Type B pancreatic cell (in vitro differentiated cells): ENCODE measurements around the gene OR2AG2. TPM values are rescaled to one million over a fixed set of nuclear protein-coding genes. Genes with fewer than 3 reads are reported as not detected.

Source experiments
- DNase-seq: peaks from one replicate; pipeline ENCODE4 v3.0.0; 2021; ENCODE audit warnings: mixed read lengths; ENCODE audit not compliant: unreplicated experiment; ENCODE audit errors: extremely low spot score
- H3K27ac Mint-ChIP-seq: 2 replicates; pipeline ENCODE4 v1.8.0; 2021; ENCODE audit warnings: mild to moderate bottlenecking, mixed read lengths
- H3K27me3 Mint-ChIP-seq: 2 replicates; pipeline ENCODE4 v1.8.0; 2021; ENCODE audit warnings: mixed read lengths
- H3K36me3 Mint-ChIP-seq: 2 replicates; pipeline ENCODE4 v1.8.0; 2021; ENCODE audit warnings: mixed read lengths
- H3K4me1 Mint-ChIP-seq: one replicate; pipeline ENCODE4 v1.8.0; 2021; ENCODE audit warnings: mixed read lengths; ENCODE audit not compliant: unreplicated experiment
- H3K4me3 Mint-ChIP-seq: 2 replicates; pipeline ENCODE4 v1.8.0; 2021; ENCODE audit warnings: mild to moderate bottlenecking, mixed read lengths
- H3K9me3 Mint-ChIP-seq: 2 replicates; pipeline ENCODE4 v1.8.0; 2021; ENCODE audit warnings: mixed read lengths
- CTCF ChIP-seq: fragments of 200-600 bp; sonication (generic); conservative IDR thresholded peaks from 2 replicates; pipeline ENCODE4 v1.5.0; 2021; ENCODE audit warnings: antibody characterized with exemption, mild to moderate bottlenecking
- total RNA-seq: library from RNA; stranded (reverse); gene quantifications from 2 replicates; pipeline ENCODE4 v1.2.1, GENCODE V29; 2021; ENCODE audit warnings: low replicate concordance

Gene OR2AG2
- total RNA-seq, 1 donor from 2014 or later = 0.07 TPM

GRCh38 chr11:6727971-6728760, 43.6 kb downstream of the OR2AG2 start:
- no peak for DNase-seq
- Mint-ChIP-seq H3K9me3 (no peaks in the 10 kb centered on the region), H3K4me3 (no peak overlapping the region), H3K36me3 (no peaks in the 10 kb centered on the region), H3K27ac (no peak overlapping the region), H3K4me1 (no peaks in the 10 kb centered on the region), H3K27me3 (peaks cover 24% of the 10 kb centered on the region)
- no peak for TF ChIP-seq CTCF

- Mint-ChIP-seq H3K4me1 (no peaks in the 10 kb centered on the region), H3K27ac (no peak overlapping the region), H3K9me3 (no peaks in the 10 kb centered on the region), H3K27me3 (peaks cover 28% of the 10 kb centered on the region), H3K4me3 (no peak overlapping the region), H3K36me3 (no peaks in the 10 kb centered on the region)
- TF ChIP-seq CTCF = no peak
- no peak for DNase-seq
Measured at GRCh38 chr11:6725386-6725896, 46.3 kb downstream of the OR2AG2 start.

- no peak for DNase-seq
- H3K4me3 Mint-ChIP-seq = no peak overlapping the region
- TF ChIP-seq CTCF = no peak
- peaks cover 28% of the 10 kb centered on the region for H3K27me3 Mint-ChIP-seq
- no peaks in the 10 kb centered on the region for H3K9me3 Mint-ChIP-seq
- H3K4me1 Mint-ChIP-seq = no peaks in the 10 kb centered on the region
- no peak overlapping the region for H3K27ac Mint-ChIP-seq
- no peaks in the 10 kb centered on the region for H3K36me3 Mint-ChIP-seq
Measured at GRCh38 chr11:6724013-6724412, 47.8 kb downstream of the OR2AG2 start.

- no peak for DNase-seq
- no peak for TF ChIP-seq CTCF
- H3K36me3 Mint-ChIP-seq = no peaks in the 10 kb centered on the region
- H3K27me3 Mint-ChIP-seq = peaks cover 21% of the 10 kb centered on the region
- peaks cover 5% of the 10 kb centered on the region for H3K9me3 Mint-ChIP-seq
- no peaks in the 10 kb centered on the region for H3K4me1 Mint-ChIP-seq
- H3K4me3 Mint-ChIP-seq = no peak overlapping the region
- H3K27ac Mint-ChIP-seq = no peak overlapping the region
Measured at GRCh38 chr11:6721343-6721742, 50.4 kb downstream of the OR2AG2 start.

- Mint-ChIP-seq H3K9me3 (peaks cover 5% of the 10 kb centered on the region), H3K36me3 (no peaks in the 10 kb centered on the region), H3K4me3 (no peak overlapping the region), H3K27me3 (peaks cover 24% of the 10 kb centered on the region), H3K4me1 (no peaks in the 10 kb centered on the region), H3K27ac (no peak overlapping the region)
- DNase-seq = no peak
- no peak for TF ChIP-seq CTCF
Measured at GRCh38 chr11:6719576-6719975, 52.2 kb downstream of the OR2AG2 start.
